Activated CD8-positive, alpha-beta T cell treated with anti-CD3 and anti-CD28 coated beads for 36 hours (primary cell): ENCODE results near the gene PXYLP1. TPM values are rescaled to one million over a fixed set of nuclear protein-coding genes. Genes with fewer than 3 reads are reported as not detected.
A peak's percentile ranks its signal among the peaks of the same experiment; 100 is the strongest.

Experiments used
- ATAC-seq: fragments of 200-7000 bp; cut with Tn5 transposase; one replicate; pipeline ENCODE4 v1.10.0; 2021; ENCODE audit warnings: mild to moderate bottlenecking, moderate library complexity
- CTCF ChIA-PET: fragments of 350-600 bp; sonication (Branson Sonifier 250); formaldehyde crosslinking; loops from one replicate; lab custom pipeline; 2021; ENCODE audit warnings: antibody characterized with exemption; lab: Charles Lee
- POLR2A ChIA-PET: fragments of 350-600 bp; sonication (Branson Sonifier 250); formaldehyde crosslinking; loops from one replicate; lab custom pipeline; 2021; ENCODE audit warnings: antibody characterized with exemption; lab: Charles Lee
- DNase-seq: peaks from one replicate; pipeline ENCODE4 v3.0.0-alpha.2; 2020
- H3K27ac Mint-ChIP-seq: one replicate; pipeline ENCODE4 v1.8.0; 2021; ENCODE audit warnings: mild to moderate bottlenecking, mixed read lengths
- H3K27me3 Mint-ChIP-seq: one replicate; pipeline ENCODE4 v1.8.0; 2021; ENCODE audit warnings: mixed read lengths
- H3K36me3 Mint-ChIP-seq: one replicate; pipeline ENCODE4 v1.8.0; 2021; ENCODE audit warnings: low read depth, mixed read lengths
- H3K4me1 Mint-ChIP-seq: one replicate; pipeline ENCODE4 v1.8.0; 2021; ENCODE audit warnings: low read depth, mixed read lengths
- H3K4me3 Mint-ChIP-seq: one replicate; pipeline ENCODE4 v1.8.0; 2021; ENCODE audit warnings: mild to moderate bottlenecking, moderate library complexity, mixed read lengths
- H3K9me3 Mint-ChIP-seq: one replicate; pipeline ENCODE4 v1.8.0; 2021; ENCODE audit warnings: mixed read lengths
- CTCF ChIP-seq: fragments of 200-600 bp; IDR thresholded peaks from one replicate; pipeline ENCODE4 v1.8.0; 2022; ENCODE audit warnings: antibody characterized with exemption, mild to moderate bottlenecking
- intact Hi-C: fragments of 100-400 bp; cut with micrococcal nuclease; formaldehyde crosslinking; loops from one replicate; pipeline ENCODE4 v1.10.0; 2022
- total RNA-seq, 2 experiments: library from RNA; stranded (reverse); gene quantifications; one replicate each; pipeline ENCODE4 v1.2.3, GENCODE V29; 2021

Gene PXYLP1
- total RNA-seq, 2 experiments from 2014 or later = 14.9 to 17.2 TPM

GRCh38 chr3:141255846-141256261 is 24.2 kb downstream of the PXYLP1 start:
- H3K9me3 Mint-ChIP-seq = no peaks in the 10 kb centered on the region
- CTCF ChIA-PET = interaction anchor here (1.1 to 14.5 kb wide), 13 partner anchors 10 to 197 kb away, joined by 3 to 143 read pairs (median 7); partner anchors contain the start of gene PXYLP1
- H3K27ac Mint-ChIP-seq = peak overlapping the region; percentile 47
- POLR2A ChIA-PET = interaction anchor here (1.0 to 3.1 kb wide), 3 partner anchors 11 to 24 kb away, joined by 3 to 10 read pairs (median 4); partner anchors contain the start of gene PXYLP1
- intact Hi-C loops = no loop called here
- peaks cover 49% of the 10 kb centered on the region for H3K4me1 Mint-ChIP-seq
- H3K4me3 Mint-ChIP-seq = no peak overlapping the region
- H3K36me3 Mint-ChIP-seq = peaks cover 6% of the 10 kb centered on the region
- peak; percentile 49 for TF ChIP-seq CTCF
- DNase-seq (peak; percentile 70), ATAC-seq (peak; percentile 93)
- no peaks in the 10 kb centered on the region for H3K27me3 Mint-ChIP-seq

DNA sequence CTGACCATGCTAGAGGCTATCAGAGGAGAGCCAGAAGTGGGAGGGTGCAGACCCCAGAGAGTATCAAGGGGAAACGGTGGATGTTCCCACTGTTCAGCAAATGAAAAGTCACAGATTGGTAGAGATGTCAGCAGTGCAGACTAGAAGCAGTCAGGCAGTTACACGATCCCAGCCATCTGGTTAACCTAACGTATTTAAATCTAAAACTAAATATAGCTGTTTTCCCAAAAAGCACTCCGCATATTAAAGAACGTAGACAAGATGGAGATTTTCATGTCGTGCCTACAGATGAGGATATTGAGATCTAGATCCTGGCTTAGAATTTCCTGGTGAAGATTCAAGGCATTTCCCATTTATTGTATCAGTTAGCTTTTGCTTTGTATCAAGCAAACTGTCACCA is 25.2 kb downstream of the PXYLP1 start:
- no peaks in the 10 kb centered on the region for H3K27me3 Mint-ChIP-seq
- ChIA-PET POLR2A (interaction anchor here (1.1 to 3.1 kb wide), 3 partner anchors 10 to 25 kb away, joined by 3 to 10 read pairs (median 4); partner anchors contain the start of gene PXYLP1), CTCF (interaction anchor here (1.1 to 14.5 kb wide), 8 partner anchors 9 to 25 kb away, joined by 3 to 143 read pairs (median 16); partner anchors contain the start of gene PXYLP1)
- H3K4me3 Mint-ChIP-seq = no peak overlapping the region
- H3K9me3 Mint-ChIP-seq = no peaks in the 10 kb centered on the region
- ATAC-seq (no peak), DNase-seq (no peak)
- H3K4me1 Mint-ChIP-seq = peaks cover 59% of the 10 kb centered on the region
- no peak for TF ChIP-seq CTCF
- H3K27ac Mint-ChIP-seq = no peak overlapping the region
- H3K36me3 Mint-ChIP-seq = peaks cover 14% of the 10 kb centered on the region
- intact Hi-C loops = no loop called here

DNA sequence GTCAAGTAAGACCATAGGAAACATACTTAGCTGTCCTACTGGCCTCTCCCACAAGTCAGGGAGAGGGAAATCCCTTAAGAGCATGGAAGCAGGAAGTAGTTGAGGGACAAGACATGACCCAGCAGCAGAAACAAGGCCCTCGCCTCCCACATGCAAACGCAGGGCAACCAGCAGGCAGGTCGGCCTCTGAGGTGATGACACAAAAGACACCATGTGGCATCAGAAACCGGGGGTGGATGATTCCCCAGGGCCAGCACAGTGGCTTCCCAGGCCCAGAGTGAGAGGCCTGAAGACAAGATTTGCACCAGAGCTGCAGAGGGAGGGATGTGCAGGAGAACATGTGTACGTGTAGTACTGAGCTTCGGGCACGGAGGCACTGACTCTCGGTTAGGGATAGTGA is 26.3 kb downstream of the PXYLP1 start:
- H3K4me3 Mint-ChIP-seq = no peak overlapping the region
- no peak for TF ChIP-seq CTCF
- CTCF ChIA-PET = interaction anchor here (0.9 to 14.5 kb wide), 4 partner anchors 8 to 26 kb away, joined by 3 to 143 read pairs (median 14); partner anchors contain the start of gene PXYLP1
- H3K27ac Mint-ChIP-seq = peak overlapping the region; percentile 27
- H3K36me3 Mint-ChIP-seq = peaks cover 15% of the 10 kb centered on the region
- ATAC-seq = peak; percentile 43
- intact Hi-C loops = no loop called here
- H3K4me1 Mint-ChIP-seq = peaks cover 62% of the 10 kb centered on the region
- H3K9me3 Mint-ChIP-seq = no peaks in the 10 kb centered on the region
- peak; percentile 67 for DNase-seq
- POLR2A ChIA-PET = interaction anchor here (1.1 to 1.3 kb wide), 4 partner anchors 9 to 230 kb away, joined by 3 to 8 read pairs (median 4); partner anchors contain the start of gene PXYLP1
- H3K27me3 Mint-ChIP-seq = no peaks in the 10 kb centered on the region

DNA sequence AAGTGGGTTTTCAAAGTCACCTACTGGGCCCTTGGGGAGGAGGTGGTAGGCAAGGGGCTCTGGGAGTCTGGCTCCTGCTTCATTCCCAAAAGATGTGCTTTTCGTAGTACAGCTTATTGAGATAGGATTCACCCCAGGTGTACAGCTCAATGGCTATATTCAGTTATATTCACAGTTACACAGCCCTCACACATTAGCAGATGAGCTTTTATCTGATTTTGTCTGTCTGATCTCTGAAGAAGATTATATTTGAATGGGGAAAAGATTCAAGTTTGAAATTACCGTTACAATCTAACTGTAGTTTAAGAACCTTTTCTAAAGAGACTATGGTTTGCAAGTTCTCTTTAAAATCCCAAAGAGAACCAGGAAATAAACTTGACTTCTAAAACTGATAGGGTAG is 27.3 kb downstream of the PXYLP1 start:
- Mint-ChIP-seq H3K27me3 (no peaks in the 10 kb centered on the region), H3K9me3 (no peaks in the 10 kb centered on the region), H3K4me1 (peaks cover 62% of the 10 kb centered on the region), H3K4me3 (no peak overlapping the region), H3K36me3 (peaks cover 15% of the 10 kb centered on the region), H3K27ac (no peak overlapping the region)
- ChIA-PET POLR2A (interaction anchor here (0.9 to 1.3 kb wide), 4 partner anchors 8 to 27 kb away, joined by 3 to 8 read pairs (median 4); partner anchors contain the start of gene PXYLP1), CTCF (interaction anchor here (0.7 to 14.5 kb wide), 3 partner anchors 8 to 1612 kb away, joined by 3 to 143 read pairs (median 5); partner anchors contain the start of gene PXYLP1)
- DNase-seq (no peak), ATAC-seq (no peak)
- no peak for TF ChIP-seq CTCF
- intact Hi-C loops = no loop called here
